HG03025 (cell line): Measurements from ENCODE around the gene PRKAB2.
"Not testable (repeated sequence)": the region's sequence is repeated elsewhere in the genome, so short reads cannot be mapped to it uniquely, and the experiment has no call there.

Source experiments
- ATAC-seq: cut with Tn5 transposase; IDR thresholded peaks from one replicate; pipeline ENCODE4 v1.9.1; 2021; ENCODE audit warnings: mild to moderate bottlenecking, moderate library complexity; ENCODE audit not compliant: unreplicated experiment, low FRiP score

PRKAB2 gene

GRCh38 chr1:147111381-147112130, 60.7 kb downstream of the PRKAB2 start:
- ATAC-seq = no peak

GRCh38 chr1:147110872-147111271, 61.4 kb downstream of the PRKAB2 start:
- ATAC-seq = no peak

- ATAC-seq = no peak
These were observed 61.8 kb downstream of the PRKAB2 start for GRCh38 chr1:147110434-147110833.

- no peak for ATAC-seq
These were observed 62.5 kb downstream of the PRKAB2 start for GRCh38 chr1:147109762-147110161.

- no peak for ATAC-seq
These were observed 63.2 kb downstream of the PRKAB2 start for GRCh38 chr1:147109041-147109440.

GRCh38 chr1:147106407-147106881, 65.8 kb downstream of the PRKAB2 start:
- ATAC-seq = not testable (repeated sequence)

- ATAC-seq = no peak
These were observed 66.4 kb downstream of the PRKAB2 start for GRCh38 chr1:147105909-147106308.
